BLaER1 (cell line): ENCODE results near the gene CEP97.

ENCODE experiments used
- H3K27ac ChIP-seq: shearing (Covaris generic); formaldehyde crosslinking; 2 replicates; pipeline ENCODE4 v1.8.1; 2022
- H3K27me3 ChIP-seq: shearing (Covaris generic); formaldehyde crosslinking; 2 replicates; pipeline ENCODE4 v1.8.1; 2022
- H3K36me3 ChIP-seq: shearing (Covaris generic); formaldehyde crosslinking; 2 replicates; pipeline ENCODE4 v1.8.1; 2022
- H3K4me1 ChIP-seq: shearing (Covaris generic); formaldehyde crosslinking; 2 replicates; pipeline ENCODE4 v1.8.1; 2022
- H3K4me2 ChIP-seq: shearing (Covaris generic); formaldehyde crosslinking; 2 replicates; pipeline ENCODE4 v1.8.1; 2022
- H3K4me3 ChIP-seq: shearing (Covaris generic); formaldehyde crosslinking; 2 replicates; pipeline ENCODE4 v1.8.1; 2022
- H3K9ac ChIP-seq: shearing (Covaris generic); formaldehyde crosslinking; 2 replicates; pipeline ENCODE4 v1.8.1; 2022
- H3K9me3 ChIP-seq: shearing (Covaris generic); formaldehyde crosslinking; 2 replicates; pipeline ENCODE4 v1.8.1; 2022
- H4K20me1 ChIP-seq: shearing (Covaris generic); formaldehyde crosslinking; 2 replicates; pipeline ENCODE4 v1.8.1; 2022
- Cebpa-rat ChIP-seq: shearing (Covaris generic); IDR thresholded peaks from 2 replicates; pipeline ENCODE4 v1.8.1; 2022

Gene CEP97

DNA sequence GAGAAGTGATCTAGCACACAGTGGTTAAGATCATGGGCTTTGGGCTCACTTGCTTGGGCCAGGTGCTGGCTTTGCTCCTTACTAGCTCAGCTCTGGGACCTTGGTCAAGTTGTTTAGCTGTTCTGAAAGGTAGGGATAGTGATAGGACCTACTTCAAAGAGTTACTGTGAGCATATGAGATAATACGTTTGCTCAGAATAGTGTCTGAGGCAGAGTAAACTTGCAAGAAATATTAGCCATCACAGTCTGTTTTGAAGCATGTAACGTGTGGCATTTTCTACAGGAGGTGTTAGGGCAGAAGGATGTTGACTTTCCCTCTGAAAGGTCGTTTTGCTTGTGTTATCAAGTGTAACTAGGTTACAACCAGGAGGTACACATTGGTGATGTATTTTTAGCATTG, 90.4 kb downstream of the CEP97 start:
- H3K36me3 ChIP-seq, result peaks cover 9% of the 10 kb centered on the region; the same call in 1 of the 2 replicates
- no peaks in the 10 kb centered on the region for H3K27me3 ChIP-seq
- no peaks in the 10 kb centered on the region for H4K20me1 ChIP-seq
- H3K27ac ChIP-seq, result no peak overlapping the region
- no peak for TF ChIP-seq Cebpa-rat
- no peak overlapping the region for H3K9ac ChIP-seq
- H3K4me1 ChIP-seq, result peaks cover 3% of the 10 kb centered on the region; the same call in 1 of the 2 replicates
- no peak overlapping the region for H3K4me3 ChIP-seq
- H3K9me3 ChIP-seq, result no peaks in the 10 kb centered on the region
- H3K4me2 ChIP-seq, result no peak overlapping the region

DNA sequence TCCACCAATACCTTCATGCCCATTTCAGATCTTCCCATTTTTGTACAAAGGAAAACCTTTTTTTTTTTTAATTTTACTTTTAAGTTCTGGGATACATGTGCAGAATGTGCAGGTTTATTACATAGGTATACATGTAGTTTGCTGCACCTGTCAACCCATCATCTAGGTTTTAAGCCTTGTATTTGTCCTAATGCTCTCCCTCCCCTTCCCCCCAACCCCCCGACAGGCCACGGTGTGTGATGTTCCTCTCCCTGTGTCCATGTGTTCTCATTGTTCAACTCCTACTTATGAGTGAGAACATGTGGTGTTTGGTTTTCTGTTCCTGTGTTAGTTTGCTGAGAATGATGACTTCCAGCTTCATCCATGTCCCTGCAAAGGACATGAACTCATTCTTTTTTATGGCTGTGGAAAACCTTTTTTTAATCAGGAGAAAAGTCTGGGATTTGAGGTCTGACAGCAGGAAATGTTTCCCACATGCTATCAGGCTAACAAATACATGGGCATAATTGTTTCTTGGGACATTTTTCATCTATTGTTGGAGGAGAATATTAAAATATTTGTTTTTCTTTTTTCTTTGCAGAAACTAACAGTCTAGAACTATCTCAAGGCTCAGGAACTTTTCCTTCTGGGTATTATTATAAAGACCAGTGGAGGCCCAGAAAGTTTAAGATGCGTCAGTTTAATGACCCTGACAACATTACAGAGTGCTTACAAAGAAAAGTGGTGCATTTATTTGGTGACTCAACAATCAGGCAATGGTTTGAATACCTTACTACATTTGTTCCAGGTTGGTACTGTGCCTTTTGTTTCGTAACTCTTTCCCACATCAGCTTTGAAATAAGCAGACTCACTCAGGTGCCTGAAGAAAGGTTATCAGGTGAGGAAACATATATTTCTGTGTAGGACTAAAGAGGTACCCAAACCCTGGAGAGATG, 92.1 kb downstream of the CEP97 start:
- Histone ChIP-seq H3K4me1 (no peaks in the 10 kb centered on the region), H3K9me3 (0 out of 2 replicates have a peak, but pooled peaks cover 2% of the 10 kb centered on the region), H3K27me3 (no peaks in the 10 kb centered on the region)

DNA sequence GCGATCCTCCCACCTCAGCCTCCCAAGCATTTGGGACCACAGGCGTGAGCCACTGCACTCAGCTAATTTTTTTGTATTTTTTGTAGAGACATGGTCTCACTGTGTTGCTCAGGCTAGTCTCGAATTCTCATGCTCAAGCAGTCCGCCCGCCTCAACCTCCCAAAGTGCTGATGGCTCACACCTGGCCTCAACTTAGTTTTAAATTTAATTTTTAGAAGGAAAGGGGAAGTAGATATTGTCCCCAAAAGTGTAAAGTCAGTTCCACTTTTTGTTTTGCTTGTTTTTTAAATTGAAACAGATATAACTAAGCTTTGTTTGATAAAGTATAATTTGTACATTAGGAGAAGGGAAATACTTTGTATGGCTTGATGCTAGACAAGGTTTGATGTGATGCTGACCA, 93.6 kb downstream of the CEP97 start:
- Histone ChIP-seq H3K9me3 (0 out of 2 replicates have a peak, but pooled peaks cover 4% of the 10 kb centered on the region), H3K27me3 (no peaks in the 10 kb centered on the region), H3K4me3 (no peak overlapping the region), H3K36me3 (peaks cover 17% of the 10 kb centered on the region), H4K20me1 (no peaks in the 10 kb centered on the region), H3K4me1 (no peaks in the 10 kb centered on the region), H3K27ac (no peak overlapping the region), H3K4me2 (no peak overlapping the region), H3K9ac (no peak overlapping the region)
- no peak for TF ChIP-seq Cebpa-rat

More for the DNA sequence above, 92.1 kb downstream of the CEP97 start:
- H4K20me1 ChIP-seq, result no peaks in the 10 kb centered on the region
- H3K27ac ChIP-seq, result no peak overlapping the region
- H3K4me3 ChIP-seq, result no peak overlapping the region
- H3K36me3 ChIP-seq, result peaks cover 13% of the 10 kb centered on the region
- no peak for TF ChIP-seq Cebpa-rat
- H3K9ac ChIP-seq, result no peak overlapping the region
- H3K4me2 ChIP-seq, result no peak overlapping the region

DNA sequence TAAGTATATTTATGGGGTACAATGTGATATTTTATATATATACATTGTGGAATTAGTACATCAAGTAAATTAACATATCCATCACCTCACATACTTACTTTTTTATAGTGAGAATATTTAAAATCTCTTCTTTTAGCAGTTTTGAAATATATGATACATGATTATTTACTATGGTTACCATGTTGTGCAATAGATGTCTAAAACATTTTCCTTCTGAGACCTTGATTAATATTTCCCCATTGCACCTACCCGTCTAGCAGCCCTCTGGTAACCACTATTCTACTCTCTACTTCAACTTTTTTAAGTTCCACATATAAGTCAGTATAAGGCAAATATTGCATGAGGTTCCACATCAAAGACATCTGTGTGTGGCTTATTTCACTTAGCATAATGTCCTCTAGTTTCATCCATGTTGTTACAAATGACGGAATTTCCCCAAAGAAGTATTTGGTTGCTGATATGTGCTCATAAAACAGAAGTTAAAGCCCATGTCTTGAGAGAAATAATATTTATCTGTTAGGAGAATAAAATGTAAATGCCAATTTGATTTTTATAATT, 95.3 kb downstream of the CEP97 start:
- no peaks in the 10 kb centered on the region for H3K27me3 ChIP-seq
- peaks cover 17% of the 10 kb centered on the region for H3K36me3 ChIP-seq
- H3K4me1 ChIP-seq, result no peaks in the 10 kb centered on the region
- 0 out of 2 replicates have a peak, but pooled peaks cover 4% of the 10 kb centered on the region for H3K9me3 ChIP-seq
- H4K20me1 ChIP-seq, result no peaks in the 10 kb centered on the region
- no peak for TF ChIP-seq Cebpa-rat
- H3K4me2 ChIP-seq, result no peak overlapping the region
- no peak overlapping the region for H3K4me3 ChIP-seq
- H3K9ac ChIP-seq, result no peak overlapping the region
- no peak overlapping the region for H3K27ac ChIP-seq
